K562 (cell line): ENCODE measurements around the gene PARD3B. TPM values are rescaled to one million over a fixed set of nuclear protein-coding genes. Genes with fewer than 3 reads are reported as not detected.

Experiments
- ATAC-seq: fragments of 200-7000 bp; cut with Tn5 transposase; 3 replicates; pipeline ENCODE4 v1.9.1; 2020; ENCODE audit warnings: moderate library complexity
- BruUV-seq: library from RNA; stranded (reverse); fragments of 400-500 nt; replicated peaks from 2 replicates; lab custom pipeline; 2021; lab: Mats Ljungman, UMichigan
- CTCF ChIA-PET: fragments of 300-600 bp; formaldehyde crosslinking; extraction: SDS; loops from one replicate; lab custom pipeline; 2021; ENCODE audit warnings: low intra/inter-chr PET ratio; lab: Yijun Ruan, JAX
- POLR2A ChIA-PET: fragments of 300-600, 350-650 bp; sonication (Branson Sonifier 250); formaldehyde crosslinking; extraction: SDS; loops from one replicate; lab custom pipeline; 2021; ENCODE audit warnings: antibody characterized with exemption, inconsistent platforms; lab: Yijun Ruan, JAX
- DNase-seq, 4 experiments: peaks; one replicate each; pipeline versions ENCODE4 v3.0.0 to v3.0.0-alpha.2; 2011 to 2018; ENCODE audit warnings: low spot score in 3 of 4, mixed read lengths in 3 of 4; ENCODE audit errors: extremely low read depth in 1 of 4
- FAIRE-seq: peaks from 2 replicates; lab custom pipeline; 2011; peaks lifted over from hg19 to GRCh38; lab: Jason Lieb, UNC
- H2AFZ ChIP-seq: 2 replicates; pipeline ENCODE4 v1.6.0; 2011; ENCODE audit warnings: low read depth, low read length, control low read depth, inconsistent platforms
- H3K27ac ChIP-seq: fragments of 200-600 bp; 3 replicates; pipeline ENCODE4 v1.8.0; 2011; ENCODE audit warnings: low read depth, mild to moderate bottlenecking, control low read depth, inconsistent platforms, low read length, moderate library complexity, mixed read lengths; ENCODE audit errors: extremely low read depth
- H3K27me3 ChIP-seq, 2 experiments: fragments of 300-600 bp in 1 of 2; 2 replicates in 1 of 2; 3 replicates in 1 of 2; pipeline versions ENCODE4 v1.6.0 to v1.8.0; 2011; ENCODE audit warnings: inconsistent platforms in 2 of 2, low read length in 2 of 2, mild to moderate bottlenecking in 1 of 2, mixed read lengths in 1 of 2, moderate library complexity in 1 of 2; ENCODE audit not compliant: control insufficient read depth in 2 of 2, insufficient read depth in 2 of 2
- H3K36me3 ChIP-seq: fragments of 300-600 bp; 3 replicates; pipeline ENCODE4 v1.8.0; 2011; ENCODE audit warnings: mild to moderate bottlenecking, low read length, inconsistent platforms; ENCODE audit not compliant: control insufficient read depth, insufficient read depth
- H3K4me1 ChIP-seq, 2 experiments: fragments of 200-600 bp in 1 of 2; replicated peaks in 1 of 2; 2 replicates in 1 of 2; 3 replicates in 1 of 2; pipeline versions ENCODE4 v1.5.1 to v1.8.0; 2011; ENCODE audit warnings: inconsistent platforms in 2 of 2, low read length in 2 of 2, mild to moderate bottlenecking in 1 of 2, mixed read lengths in 1 of 2, moderate library complexity in 1 of 2; ENCODE audit not compliant: control insufficient read depth in 2 of 2, insufficient read depth in 2 of 2
- H3K4me2 ChIP-seq: 2 replicates; pipeline ENCODE4 v1.6.1; 2011; ENCODE audit warnings: low read length, control low read depth, inconsistent platforms, mixed read lengths; ENCODE audit not compliant: insufficient read depth
- H3K4me3 ChIP-seq: fragments of 200-600 bp; sonication (generic), shearing (Covaris generic); 2 replicates; pipeline ENCODE4 v1.5.1; 2016; ENCODE audit warnings: control low read depth, inconsistent platforms
- H3K79me2 ChIP-seq: fragments of 200-600 bp; 3 replicates; pipeline ENCODE4 v1.8.0; 2011; ENCODE audit warnings: low read length, inconsistent platforms; ENCODE audit not compliant: control insufficient read depth, insufficient read depth
- H3K9ac ChIP-seq, 2 experiments: 2 replicates each; pipeline versions ENCODE4 v1.6.0 to v1.6.1; 2011; ENCODE audit warnings: low read depth in 2 of 2, low read length in 2 of 2, control low read depth in 1 of 2, inconsistent platforms in 1 of 2, mild to moderate bottlenecking in 1 of 2, mixed read lengths in 1 of 2; ENCODE audit not compliant: insufficient read depth in 1 of 2
- H3K9me1 ChIP-seq: one replicate; pipeline ENCODE4 v1.6.0; 2011; ENCODE audit warnings: inconsistent platforms, mild to moderate bottlenecking, low read length, moderate library complexity; ENCODE audit not compliant: control insufficient read depth, insufficient read depth
- H3K9me3 ChIP-seq: replicated peaks from 2 replicates; pipeline ENCODE4 v1.5.1; 2011; ENCODE audit warnings: low read depth, low read length, inconsistent platforms; ENCODE audit not compliant: control insufficient read depth, insufficient read depth
- H4K20me1 ChIP-seq: replicated peaks from 2 replicates; pipeline ENCODE4 v1.6.1; 2011; ENCODE audit warnings: low read length, inconsistent platforms, mixed read lengths; ENCODE audit not compliant: control insufficient read depth, insufficient read depth
- CTCFL ChIP-seq: IDR thresholded peaks from 2 replicates; pipeline ENCODE4 v1.6.1; 2011; ENCODE audit warnings: borderline replicate concordance, low read depth, mild to moderate bottlenecking, moderate library complexity, low read length; ENCODE audit not compliant: insufficient read depth, poor library complexity, severe bottlenecking
- EP300 ChIP-seq: IDR thresholded peaks from 2 replicates; pipeline ENCODE4 v1.6.1; 2012; ENCODE audit warnings: low read length, improper control_type of control experiment
- GABPB1 ChIP-seq: sonication (generic); formaldehyde crosslinking; IDR thresholded peaks from 2 replicates; pipeline ENCODE4 v1.8.0; 2022; ENCODE audit warnings: mild to moderate bottlenecking, missing genetic modification reagents
- HNRNPH1 ChIP-seq: fragments of 200-400 bp; formaldehyde crosslinking; optimal IDR thresholded peaks from 2 replicates; pipeline ENCODE3; 2017; ENCODE audit warnings: low read depth, mild to moderate bottlenecking, low read length, moderate library complexity
- HNRNPUL1 ChIP-seq: fragments of 200-400 bp; formaldehyde crosslinking; IDR thresholded peaks from 2 replicates; pipeline ENCODE4 v1.6.1; 2017; ENCODE audit warnings: low read length
- ILF3 ChIP-seq: fragments of 450-650 bp; IDR thresholded peaks from 2 replicates; pipeline ENCODE4 v1.6.1; 2018; ENCODE audit warnings: antibody characterized with exemption, mild to moderate bottlenecking, moderate library complexity, borderline replicate concordance
- IRF2 ChIP-seq: sonication (generic); formaldehyde crosslinking; IDR thresholded peaks from 2 replicates; pipeline ENCODE4 v1.8.1; 2022; ENCODE audit warnings: mild to moderate bottlenecking, missing genetic modification reagents
- MITF ChIP-seq: IDR thresholded peaks from 2 replicates; pipeline ENCODE4 v1.6.1; 2014; ENCODE audit warnings: antibody characterized with exemption
- NFATC3 ChIP-seq: fragments of 450-650 bp; IDR thresholded peaks from 2 replicates; pipeline ENCODE4 v1.6.1; 2017; ENCODE audit warnings: mild to moderate bottlenecking
- POU5F1 ChIP-seq: fragments of 150-350 bp; IDR thresholded peaks from 2 replicates; pipeline ENCODE4 v1.6.1; 2014; ENCODE audit warnings: borderline replicate concordance, low read length, low read depth, mild to moderate bottlenecking; ENCODE audit not compliant: partially characterized antibody
- RBM17 ChIP-seq: fragments of 200-400 bp; formaldehyde crosslinking; IDR thresholded peaks from 2 replicates; pipeline ENCODE4 v1.6.1; 2017; ENCODE audit warnings: low read depth, mild to moderate bottlenecking, low read length, borderline replicate concordance
- RCOR1 ChIP-seq, 2 experiments: IDR thresholded peaks; 2 replicates each; pipeline ENCODE4 v1.6.1; 2012; ENCODE audit warnings: low read depth in 2 of 2, low read length in 2 of 2, borderline replicate concordance in 1 of 2, improper control_type of control experiment in 1 of 2
- SIX5 ChIP-seq, 2 experiments: IDR thresholded peaks; 2 replicates each; pipeline ENCODE4 v1.6.1; 2011; ENCODE audit warnings: low read length in 2 of 2, borderline replicate concordance in 1 of 2, low read depth in 1 of 2, mild to moderate bottlenecking in 1 of 2, moderate library complexity in 1 of 2; ENCODE audit not compliant: insufficient read depth in 1 of 2
- SREBF2 ChIP-seq: sonication (generic); formaldehyde crosslinking; IDR thresholded peaks from 2 replicates; pipeline ENCODE4 v1.4.0; 2020; ENCODE audit warnings: mild to moderate bottlenecking, missing genetic modification reagents
- ZBTB34 ChIP-seq: fragments of 250-450 bp; sonication (Bioruptor Pico); IDR thresholded peaks from 2 replicates; pipeline ENCODE4 v1.8.0; 2021; ENCODE audit warnings: mild to moderate bottlenecking, moderate library complexity
- ZNF23 ChIP-seq: fragments of 250-450 bp; sonication (Bioruptor Pico); IDR thresholded peaks from 2 replicates; pipeline ENCODE4 v1.4.0; 2020; ENCODE audit warnings: mild to moderate bottlenecking
- ZNF324 ChIP-seq: fragments of 250-450 bp; sonication (Bioruptor Pico); IDR thresholded peaks from 2 replicates; pipeline ENCODE4 v1.4.0; 2020; ENCODE audit warnings: mild to moderate bottlenecking
- WGBS: fragments of 100-300 bp; shearing (Covaris generic); methylation state at CpG from one replicate; pipeline ENCODE4 v1.1.6; 2016; ENCODE audit warnings: low coverage, mixed read lengths; ENCODE audit not compliant: insufficient coverage; ENCODE audit errors: missing lambda C conversion rate; 5-methylcytosine and 5-hydroxymethylcytosine counted together
- in situ Hi-C: fragments of 300-500 bp; cut with MboI; formaldehyde crosslinking; loops from 4 replicates; pipeline ENCODE4 v1.15.0; 2018; ENCODE audit warnings: inconsistent platforms, mixed read lengths
- intact Hi-C: fragments of 100-400 bp; cut with micrococcal nuclease; formaldehyde crosslinking; loops from 2 replicates; pipeline ENCODE4 v1.14.2; 2022
- polyA plus RNA-seq, 8 experiments: library from polyadenylated mRNA; depleted of rRNA in 4 of 8; stranded (reverse) in 5 of 8; unstranded in 3 of 8; fragments of >200 nt; fragmentation: Nextera tagmentation in 2 of 8; fragmentation: Illumina TruSeq in 1 of 8; extraction: Ambion mirVana in 2 of 8; extraction: Trizol in 1 of 8; gene quantifications; 2 replicates each; pipeline versions ENCODE4 v1.2.1 to v1.2.3, GENCODE V29; 2011 to 2014; ENCODE audit warnings: inconsistent platforms in 1 of 8, missing spikeins in 1 of 8
- total RNA-seq, 7 experiments: library from RNA; depleted of rRNA in 6 of 7; stranded (reverse); fragments of >200 nt in 6 of 7; fragmentation: Illumina TruSeq in 2 of 7; extraction: Trizol in 2 of 7; gene quantifications; 2 replicates each; pipeline versions ENCODE4 v1.2.1 to v1.2.3, GENCODE V29; 2011 to 2021; ENCODE audit warnings: low replicate concordance in 1 of 7

The PARD3B gene
- total and polyA plus RNA-seq, 9 of the 15 experiments (the other 6 are each of a cell fraction or from before 2014, with no cell fraction given): 0.15 to 3.0 (median 1.1) TPM

GRCh38 chr2:205662206-205662965 is 1117.1 kb downstream of the PARD3B start:
- ChIA-PET CTCF (no interaction called here), POLR2A (no interaction called here)
- DNase-seq: no peak
- Histone ChIP-seq H3K9me1 (no peaks in the 10 kb centered on the region), H3K4me1 (no peaks in the 10 kb centered on the region), H3K4me3 (no peak overlapping the region), H3K9ac (no peak overlapping the region), H3K79me2 (no peaks in the 10 kb centered on the region), H3K4me2 (no peak overlapping the region), H4K20me1 (no peaks in the 10 kb centered on the region), H3K36me3 (no peaks in the 10 kb centered on the region), H2AFZ (no peak overlapping the region), H3K27ac (no peak overlapping the region), H3K27me3 (no peaks in the 10 kb centered on the region), H3K9me3 (no peaks in the 10 kb centered on the region)
- in situ Hi-C loops: no loop called here
- 0% methylated on average over 2 of the region's 3 CpGs for WGBS
- FAIRE-seq: no peak
- intact Hi-C loops: no loop called here
- BruUV-seq: no TSS peak
- no peak for ATAC-seq
- no peak for TF ChIP-seq ZNF324
- no peak for TF ChIP-seq SIX5 (IDR thresholded peaks at IDR 0.05; ENCODE audit: borderline replicate concordance in 1 of 2, insufficient read depth in 1 of 2, low read depth in 1 of 2, low read length in 2 of 2)
- TF ChIP-seq HNRNPH1: no peak
- no peak for TF ChIP-seq ZBTB34 (CRISPR knock-in tag)
- TF ChIP-seq RCOR1 (IDR thresholded peaks at IDR 0.05; ENCODE audit: borderline replicate concordance in 1 of 2, low read depth in 2 of 2, low read length in 2 of 2): no peak
- TF ChIP-seq ILF3: no peak
- TF ChIP-seq GABPB1 (CRISPR knock-in tag): no peak
- no peak for TF ChIP-seq SREBF2 (CRISPR knock-in tag)
- TF ChIP-seq IRF2 (CRISPR knock-in tag): no peak
- no peak for TF ChIP-seq MITF
- TF ChIP-seq POU5F1: no peak
- no peak for TF ChIP-seq ZNF23
- TF ChIP-seq HNRNPUL1: no peak
- TF ChIP-seq NFATC3: no peak
- TF ChIP-seq CTCFL: no peak
- no peak for TF ChIP-seq RBM17
- TF ChIP-seq EP300: no peak
